NB4 (cell line): ENCODE measurements around the gene NOC4L.

Source experiments
- DNase-seq: peaks from one replicate; pipeline ENCODE4 v3.0.0; 2010; ENCODE audit warnings: low read depth
- H3K4me3 ChIP-seq: one replicate; pipeline ENCODE4 v1.5.1; 2011; ENCODE audit warnings: mild to moderate bottlenecking, low read depth, low read length, moderate library complexity
- MYC ChIP-seq: IDR thresholded peaks from 2 replicates; pipeline ENCODE4 v1.6.1; 2011; ENCODE audit warnings: low read depth, low read length
- POLR2A ChIP-seq: IDR thresholded peaks from 2 replicates; pipeline ENCODE4 v1.6.1; 2011; ENCODE audit warnings: mild to moderate bottlenecking; ENCODE audit not compliant: insufficient read length; ENCODE audit errors: extremely low read depth
- TF ChIP-seq, protein P1 (sequence below): IDR thresholded peaks from 2 replicates; pipeline ENCODE4 v1.6.1; 2011; ENCODE audit warnings: low read depth, low read length
- TF ChIP-seq, protein P2 (sequence below): IDR thresholded peaks from one replicate; pipeline ENCODE4 v1.5.1; 2012; ENCODE audit warnings: low read depth, low read length

The NOC4L gene

DNA sequence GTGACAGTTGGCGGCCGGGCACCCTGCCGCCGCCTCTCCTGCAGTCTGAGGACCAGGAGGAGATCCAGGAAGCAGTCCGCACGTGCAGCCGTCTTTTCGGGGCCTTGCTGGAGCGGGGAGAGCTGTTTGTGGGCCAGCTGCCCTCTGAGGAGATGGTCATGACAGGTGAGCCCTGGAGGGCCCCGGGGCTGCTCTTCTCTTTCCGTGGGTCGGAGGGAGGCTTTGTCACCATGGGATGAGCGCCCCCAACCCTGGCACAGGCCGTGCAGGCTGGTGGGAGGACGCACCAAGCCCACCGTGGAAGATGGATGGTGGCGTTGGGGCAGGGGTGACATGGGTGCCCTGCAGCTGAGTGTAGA lies 532 bp downstream of the NOC4L start:
- TF ChIP-seq, protein P1, sequence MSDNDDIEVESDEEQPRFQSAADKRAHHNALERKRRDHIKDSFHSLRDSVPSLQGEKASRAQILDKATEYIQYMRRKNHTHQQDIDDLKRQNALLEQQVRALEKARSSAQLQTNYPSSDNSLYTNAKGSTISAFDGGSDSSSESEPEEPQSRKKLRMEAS = peak; percentile 12; the same call in 1 of the 2 replicates
- no peak for TF ChIP-seq MYC
- TF ChIP-seq, protein P2, sequence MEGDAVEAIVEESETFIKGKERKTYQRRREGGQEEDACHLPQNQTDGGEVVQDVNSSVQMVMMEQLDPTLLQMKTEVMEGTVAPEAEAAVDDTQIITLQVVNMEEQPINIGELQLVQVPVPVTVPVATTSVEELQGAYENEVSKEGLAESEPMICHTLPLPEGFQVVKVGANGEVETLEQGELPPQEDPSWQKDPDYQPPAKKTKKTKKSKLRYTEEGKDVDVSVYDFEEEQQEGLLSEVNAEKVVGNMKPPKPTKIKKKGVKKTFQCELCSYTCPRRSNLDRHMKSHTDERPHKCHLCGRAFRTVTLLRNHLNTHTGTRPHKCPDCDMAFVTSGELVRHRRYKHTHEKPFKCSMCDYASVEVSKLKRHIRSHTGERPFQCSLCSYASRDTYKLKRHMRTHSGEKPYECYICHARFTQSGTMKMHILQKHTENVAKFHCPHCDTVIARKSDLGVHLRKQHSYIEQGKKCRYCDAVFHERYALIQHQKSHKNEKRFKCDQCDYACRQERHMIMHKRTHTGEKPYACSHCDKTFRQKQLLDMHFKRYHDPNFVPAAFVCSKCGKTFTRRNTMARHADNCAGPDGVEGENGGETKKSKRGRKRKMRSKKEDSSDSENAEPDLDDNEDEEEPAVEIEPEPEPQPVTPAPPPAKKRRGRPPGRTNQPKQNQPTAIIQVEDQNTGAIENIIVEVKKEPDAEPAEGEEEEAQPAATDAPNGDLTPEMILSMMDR = no peak
- peak; percentile 49 for DNase-seq
- peak overlapping the region; percentile 92 for H3K4me3 ChIP-seq

DNA sequence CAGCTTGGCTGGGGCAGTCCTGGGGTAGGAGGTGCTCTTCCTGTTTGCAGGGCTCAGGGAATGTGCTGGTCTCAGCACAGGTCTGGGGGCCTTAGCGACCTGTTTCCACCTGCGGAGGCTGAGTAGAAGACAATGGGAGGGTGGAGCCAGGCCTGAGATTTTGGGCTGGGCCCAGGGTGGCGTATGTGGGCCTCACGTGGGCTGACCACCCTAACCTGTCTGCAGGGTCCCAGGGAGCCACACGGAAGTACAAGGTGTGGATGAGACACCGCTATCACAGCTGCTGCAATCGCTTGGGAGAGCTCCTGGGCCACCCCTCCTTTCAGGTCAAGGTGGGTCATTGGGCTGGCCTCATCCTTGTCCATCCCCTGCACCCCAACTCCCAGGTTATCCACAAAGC lies 1.1 kb downstream of the NOC4L start:
- no peak for DNase-seq
- TF ChIP-seq MYC (no peak), POLR2A (no peak)
- TF ChIP-seq, protein P1 = no peak
- TF ChIP-seq, protein P2 = no peak
- peak overlapping the region; percentile 92 for H3K4me3 ChIP-seq

DNA sequence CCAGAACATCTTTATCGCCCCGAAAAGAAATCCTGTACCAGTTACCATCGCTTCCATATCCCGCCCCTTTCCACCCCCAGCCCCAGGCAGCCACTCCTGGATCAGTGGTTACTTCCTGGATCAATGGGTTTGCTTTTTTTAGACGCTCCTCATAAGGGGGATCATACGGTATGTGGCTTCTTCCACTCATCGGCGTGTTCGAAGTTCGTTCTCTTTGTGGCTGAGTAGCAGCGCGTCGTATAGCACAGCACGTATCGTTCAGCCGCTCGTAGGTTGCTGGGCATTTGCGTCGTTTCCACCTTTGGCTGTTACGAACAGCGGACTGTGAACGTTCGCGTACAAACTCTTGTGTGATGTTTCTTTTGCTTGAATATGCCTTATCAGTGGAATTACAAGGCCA lies 1.8 kb downstream of the NOC4L start:
- no peak for DNase-seq
- no peak overlapping the region for H3K4me3 ChIP-seq
- TF ChIP-seq, protein P2 = no peak
- TF ChIP-seq POLR2A = no peak
- TF ChIP-seq, protein P1 = no peak
- no peak for TF ChIP-seq MYC

DNA sequence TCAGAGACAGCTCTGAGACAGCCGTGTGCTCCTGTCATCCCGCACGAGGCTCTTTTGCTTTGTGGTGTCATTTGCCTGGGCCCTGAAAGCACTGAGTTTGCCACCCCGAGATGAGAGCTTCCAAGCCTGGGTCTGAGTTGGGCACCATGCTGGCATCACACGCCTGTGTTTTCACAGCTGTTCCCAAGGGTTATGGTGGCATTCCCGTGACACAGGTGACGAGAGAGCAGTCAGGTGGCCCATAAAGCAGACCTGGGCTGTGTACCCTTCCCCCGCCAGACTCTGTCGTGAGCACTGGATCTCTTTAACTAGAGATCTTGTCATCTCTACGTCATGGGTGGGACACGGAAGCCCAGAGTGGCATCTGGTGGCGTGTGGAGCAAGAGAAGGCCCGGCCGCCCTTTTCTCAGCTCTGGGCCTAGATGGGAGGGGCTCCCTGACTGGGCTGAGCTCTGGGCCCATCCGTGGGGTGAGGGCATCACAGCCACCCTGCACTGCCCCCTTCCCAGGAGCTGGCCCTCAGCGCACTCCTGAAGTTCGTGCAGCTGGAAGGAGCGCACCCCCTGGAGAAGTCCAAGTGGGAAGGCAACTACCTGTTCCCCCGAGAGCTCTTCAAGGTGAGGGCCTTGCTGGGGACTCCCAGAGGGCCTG lies 2.6 kb downstream of the NOC4L start:
- no peak for DNase-seq
- no peak for TF ChIP-seq POLR2A
- no peak for TF ChIP-seq MYC
- TF ChIP-seq, protein P2 = no peak
- TF ChIP-seq, protein P1 = no peak
- no peak overlapping the region for H3K4me3 ChIP-seq

DNA sequence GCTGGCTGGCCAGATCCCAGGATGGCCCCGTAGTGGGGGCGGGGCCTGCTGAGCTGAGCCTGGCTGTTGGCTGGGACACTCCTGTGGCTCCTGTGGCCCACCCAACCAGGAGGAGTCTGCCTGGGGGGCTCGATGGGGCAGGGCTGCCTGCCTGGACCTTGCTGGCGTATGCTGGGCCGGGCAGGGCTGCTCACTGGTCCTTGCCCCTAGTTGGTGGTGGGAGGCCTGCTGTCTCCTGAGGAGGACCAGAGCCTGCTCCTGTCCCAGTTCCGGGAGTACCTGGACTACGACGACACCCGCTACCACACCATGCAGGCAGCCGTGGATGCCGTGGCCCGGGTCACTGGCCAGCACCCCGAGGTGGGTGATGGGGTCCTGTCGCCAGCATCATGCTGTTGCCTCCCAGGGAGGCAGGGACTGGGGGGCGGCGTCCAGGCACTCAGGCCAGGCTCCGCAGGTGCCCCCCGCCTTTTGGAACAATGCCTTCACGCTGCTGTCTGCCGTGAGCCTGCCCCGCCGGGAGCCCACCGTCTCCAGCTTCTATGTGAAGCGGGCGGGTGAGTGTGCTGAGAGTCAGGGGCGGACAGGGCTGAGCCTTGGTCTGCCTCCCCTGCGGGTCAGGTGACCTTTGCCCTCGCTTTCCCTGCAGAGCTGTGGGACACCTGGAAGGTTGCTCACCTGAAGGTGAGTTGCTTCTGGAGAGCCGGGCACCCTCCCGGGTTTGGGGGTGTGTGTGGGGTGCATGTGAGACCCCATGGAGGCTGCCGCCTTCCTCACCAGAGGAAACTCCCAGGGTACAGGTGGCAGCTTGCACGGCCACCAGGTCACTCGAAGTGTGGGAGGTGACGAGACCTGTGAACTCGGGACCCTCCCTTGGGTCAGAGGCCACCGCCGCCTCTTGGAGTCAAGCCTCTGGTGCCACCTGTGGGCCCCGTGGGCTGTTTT lies 3.4 kb downstream of the NOC4L start:
- H3K4me3 ChIP-seq = no peak overlapping the region
- TF ChIP-seq, protein P2 = no peak
- no peak for TF ChIP-seq MYC
- TF ChIP-seq POLR2A = no peak
- TF ChIP-seq, protein P1 = no peak
- no peak for DNase-seq
